Lower leg skin (tissue), 4 donors: Measurements from ENCODE around the gene TOP1. TPM values are rescaled to one million over a fixed set of nuclear protein-coding genes. Genes with fewer than 3 reads are reported as not detected.

Experiments
- DNase-seq, 2 donors: peaks; one replicate each; pipeline ENCODE4 v3.0.0-alpha.2; 2019; ENCODE audit warnings: low spot score in 2 of 2
- H3K4me3 ChIP-seq: fragments of 200-600 bp; sonication (generic); 2 replicates; pipeline ENCODE4 v1.5.1; 2017; ENCODE audit warnings: mild to moderate bottlenecking, low read depth; ENCODE audit not compliant: poor library complexity, severe bottlenecking
- POLR2A ChIP-seq, 2 donors: fragments of 450-650 bp; IDR thresholded peaks; one replicate each; pipeline ENCODE4 v1.6.1; 2016 to 2017; ENCODE audit warnings: antibody characterized with exemption in 2 of 2, mild to moderate bottlenecking in 1 of 2, moderate library complexity in 1 of 2
- whole genome bisulfite sequencing, 2 donors: methylation state at CpG; one replicate each; pipeline ENCODE4 v1.1.5; 2018; 5-methylcytosine and 5-hydroxymethylcytosine counted together
- intact Hi-C: fragments of 100-400 bp; cut with DNase I; formaldehyde crosslinking; loops from one replicate; pipeline ENCODE4 v1.15.0; 2023; ENCODE audit warnings: low total_unique reads
- total RNA-seq, 4 donors: library from RNA; depleted of rRNA; stranded (reverse); fragments of >200 nt; gene quantifications; one replicate each; pipeline ENCODE4 v1.1.0, GENCODE V29; 2016
- TF ChIP-seq, protein P1 (sequence below), 3 donors: fragments of 450-650 bp; IDR thresholded peaks; one replicate each; pipeline ENCODE4 v1.5.1; 2016; ENCODE audit warnings: antibody characterized with exemption in 3 of 3, mild to moderate bottlenecking in 3 of 3, moderate library complexity in 2 of 3

The TOP1 gene
- total RNA-seq, 4 donors from 2014 or later = 29.8 to 37.1 (median 31.9) TPM

DNA sequence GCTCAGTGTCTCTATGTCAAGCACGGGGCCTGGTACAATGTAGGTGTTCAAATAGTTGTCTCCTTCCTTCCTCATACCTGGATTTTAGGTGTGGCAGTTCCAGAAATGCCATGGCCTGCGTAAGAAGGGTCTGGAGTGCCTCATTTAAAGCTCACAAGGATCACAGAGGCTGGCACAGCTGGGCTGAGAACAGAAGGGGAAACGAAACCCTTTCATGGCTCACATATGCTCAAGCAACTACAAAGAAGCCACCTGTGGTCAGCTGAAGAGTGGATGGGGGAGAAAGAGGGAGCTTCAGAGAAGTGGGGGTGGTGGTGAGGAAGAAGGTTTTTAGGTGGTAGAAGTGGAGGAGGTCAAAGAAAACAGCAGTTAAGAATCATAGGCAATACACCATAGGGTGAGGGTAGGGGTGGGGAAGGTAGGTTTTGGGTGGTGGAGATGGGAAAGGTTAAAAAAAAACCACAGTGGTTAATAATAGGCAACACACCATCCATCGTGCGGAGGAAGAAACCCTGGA, 17.0 kb upstream of the TOP1 start:
- no peak overlapping the region for H3K4me3 ChIP-seq
- TF ChIP-seq POLR2A (IDR thresholded peaks at IDR 0.05) = no peak
- TF ChIP-seq, protein P1, sequence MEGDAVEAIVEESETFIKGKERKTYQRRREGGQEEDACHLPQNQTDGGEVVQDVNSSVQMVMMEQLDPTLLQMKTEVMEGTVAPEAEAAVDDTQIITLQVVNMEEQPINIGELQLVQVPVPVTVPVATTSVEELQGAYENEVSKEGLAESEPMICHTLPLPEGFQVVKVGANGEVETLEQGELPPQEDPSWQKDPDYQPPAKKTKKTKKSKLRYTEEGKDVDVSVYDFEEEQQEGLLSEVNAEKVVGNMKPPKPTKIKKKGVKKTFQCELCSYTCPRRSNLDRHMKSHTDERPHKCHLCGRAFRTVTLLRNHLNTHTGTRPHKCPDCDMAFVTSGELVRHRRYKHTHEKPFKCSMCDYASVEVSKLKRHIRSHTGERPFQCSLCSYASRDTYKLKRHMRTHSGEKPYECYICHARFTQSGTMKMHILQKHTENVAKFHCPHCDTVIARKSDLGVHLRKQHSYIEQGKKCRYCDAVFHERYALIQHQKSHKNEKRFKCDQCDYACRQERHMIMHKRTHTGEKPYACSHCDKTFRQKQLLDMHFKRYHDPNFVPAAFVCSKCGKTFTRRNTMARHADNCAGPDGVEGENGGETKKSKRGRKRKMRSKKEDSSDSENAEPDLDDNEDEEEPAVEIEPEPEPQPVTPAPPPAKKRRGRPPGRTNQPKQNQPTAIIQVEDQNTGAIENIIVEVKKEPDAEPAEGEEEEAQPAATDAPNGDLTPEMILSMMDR (IDR thresholded peaks at IDR 0.05) = no peak
- intact Hi-C loops = no loop called here
- DNase-seq = no peak
- WGBS, 2 donors = 75 to 78% methylated on average over 5 of the region's 5 CpGs

DNA sequence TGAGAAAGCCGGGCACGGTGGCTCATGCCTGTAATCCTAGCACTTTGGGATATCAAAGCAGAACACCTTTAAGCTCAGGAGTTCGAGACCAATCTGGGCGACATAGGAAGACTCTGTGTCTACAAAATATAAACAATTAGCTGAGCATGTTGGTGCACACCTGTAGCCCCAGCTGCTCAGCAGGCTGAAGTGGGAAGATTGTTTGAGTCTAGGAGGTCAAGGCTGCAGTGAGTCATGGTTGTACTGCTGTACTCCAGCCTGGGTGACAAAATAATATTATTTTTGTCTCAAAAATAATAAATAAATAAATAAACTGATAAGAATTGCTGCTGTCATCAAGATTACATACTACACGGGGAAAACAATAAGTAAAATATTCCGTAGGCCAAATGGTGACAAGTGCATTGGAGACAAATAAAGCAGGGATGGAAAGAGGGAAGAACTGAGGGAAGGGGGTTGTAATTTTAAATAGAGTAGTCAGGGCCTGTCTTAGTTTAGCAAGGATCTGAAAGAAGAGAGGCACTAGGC, 14.0 kb upstream of the TOP1 start:
- TF ChIP-seq POLR2A (IDR thresholded peaks at IDR 0.05) = no peak
- TF ChIP-seq, protein P1 (IDR thresholded peaks at IDR 0.05) = no peak
- 88 to 92% methylated on average over 6 of the region's 6 CpGs for WGBS, 2 donors
- DNase-seq = no peak
- H3K4me3 ChIP-seq = no peak overlapping the region
- intact Hi-C loops = no loop called here

DNA sequence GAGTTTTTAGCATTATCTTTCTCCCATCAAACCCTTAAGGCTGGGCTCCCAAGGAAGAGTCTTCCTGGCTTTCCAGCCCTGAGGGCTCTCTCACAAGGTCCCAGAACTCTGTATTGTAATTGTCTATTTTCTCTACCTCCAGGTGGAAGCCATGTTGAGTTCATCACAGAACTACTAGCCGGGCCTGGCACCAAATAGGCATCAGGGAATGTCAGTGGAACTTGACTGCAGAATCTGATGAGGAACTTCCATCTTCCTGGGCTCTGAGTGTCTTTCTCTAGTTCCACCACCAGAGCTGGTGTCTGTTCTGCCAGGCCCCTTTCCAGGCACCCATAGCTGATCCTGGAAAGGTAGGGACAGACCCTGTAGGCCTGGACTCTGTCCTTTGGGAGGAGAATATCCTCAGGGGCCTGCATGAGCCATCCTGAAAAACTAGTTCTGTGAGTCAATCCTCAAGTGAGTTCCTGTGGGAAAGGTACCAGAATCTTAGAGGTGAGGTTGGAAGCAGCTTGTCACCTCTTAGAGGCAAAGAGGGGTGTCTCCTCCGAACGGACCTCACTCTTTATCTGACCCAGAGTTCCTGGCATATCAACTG, 11.1 kb upstream of the TOP1 start:
- no peak overlapping the region for H3K4me3 ChIP-seq
- WGBS, 2 donors = 36 to 58% methylated on average over 3 of the region's 3 CpGs
- TF ChIP-seq, protein P1 (IDR thresholded peaks at IDR 0.05) = no peak
- no peak for TF ChIP-seq POLR2A (IDR thresholded peaks at IDR 0.05)
- no peak for DNase-seq
- intact Hi-C loops = no loop called here

DNA sequence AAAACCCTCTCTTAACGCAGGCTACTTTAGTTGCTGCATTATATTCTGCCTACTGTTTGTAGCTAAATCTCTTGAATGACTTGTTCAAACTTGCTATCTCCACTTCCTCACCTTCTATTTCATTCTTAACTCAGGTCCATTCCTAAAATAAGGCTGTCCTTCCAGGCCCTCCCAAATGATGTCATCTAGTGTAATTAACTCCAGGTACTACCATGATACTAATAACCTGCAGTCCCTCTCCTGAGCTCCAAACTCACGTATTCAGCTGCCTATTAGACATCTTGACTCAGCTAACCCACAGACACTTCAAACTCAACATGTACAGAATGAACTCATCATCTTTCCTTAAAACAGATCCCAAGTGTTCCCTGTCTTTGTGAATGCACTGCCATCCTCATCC, 10.5 kb upstream of the TOP1 start:
- H3K4me3 ChIP-seq = no peak overlapping the region
- 39 to 45% methylated on average over 2 of the region's 2 CpGs for WGBS, 2 donors
- intact Hi-C loops = no loop called here
- no peak for DNase-seq
- TF ChIP-seq POLR2A (IDR thresholded peaks at IDR 0.05) = no peak
- TF ChIP-seq, protein P1 (IDR thresholded peaks at IDR 0.05) = no peak

DNA sequence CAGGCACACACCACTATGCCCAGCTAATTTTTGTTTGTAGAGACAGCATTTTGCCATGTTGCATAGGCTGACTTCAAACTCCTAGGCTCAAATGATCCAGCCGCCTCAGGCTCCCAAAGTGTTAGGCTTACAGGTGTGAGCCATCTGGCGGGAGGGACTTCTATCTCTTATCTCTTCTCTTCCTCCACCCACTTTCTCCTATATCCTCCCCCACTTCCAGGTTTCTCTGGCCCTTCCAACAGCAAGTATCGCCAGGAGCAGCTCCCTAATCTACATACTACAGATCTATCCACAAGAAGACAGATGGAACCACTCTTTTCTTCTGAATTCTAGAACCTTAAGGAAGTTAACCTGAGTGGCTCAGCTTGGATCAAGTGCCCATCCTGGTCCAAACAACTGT, 5.1 kb upstream of the TOP1 start:
- no peak overlapping the region for H3K4me3 ChIP-seq
- no peak for TF ChIP-seq POLR2A (IDR thresholded peaks at IDR 0.05)
- TF ChIP-seq, protein P1 (IDR thresholded peaks at IDR 0.05) = no peak
- intact Hi-C loops = no loop called here
- no peak for DNase-seq
- 63% methylated on average over 3 of the region's 3 CpGs for WGBS, 2 donors

DNA sequence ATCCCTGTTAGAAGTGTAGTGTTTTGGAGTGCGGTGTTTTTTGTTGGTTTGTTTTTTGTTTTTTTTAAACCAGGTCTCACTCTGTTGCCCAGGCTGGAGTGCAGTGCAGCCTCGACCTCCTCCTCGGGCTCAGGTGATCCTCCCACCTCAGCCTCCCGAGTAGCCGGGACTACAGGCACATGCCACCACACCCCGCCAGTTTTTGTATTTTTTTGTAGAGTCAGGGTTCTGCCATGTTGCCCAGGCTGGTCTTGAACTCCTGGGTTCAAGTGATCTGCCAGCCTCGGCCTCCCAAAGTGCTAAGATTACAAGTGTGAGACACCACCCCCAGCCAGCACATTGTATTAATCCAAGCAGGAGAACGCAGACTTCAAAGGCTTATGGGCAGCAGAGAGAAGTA, 1.3 kb upstream of the TOP1 start:
- intact Hi-C loops = no loop called here
- WGBS, 2 donors = 87 to 89% methylated on average over 8 of the region's 8 CpGs
- DNase-seq = no peak
- H3K4me3 ChIP-seq = no peak overlapping the region
- TF ChIP-seq, protein P1 (IDR thresholded peaks at IDR 0.05) = no peak
- TF ChIP-seq POLR2A (IDR thresholded peaks at IDR 0.05) = no peak
